Brain microvascular endothelial cell (primary cell): Measurements from ENCODE around the gene MIS12.

Source experiments
- DNase-seq: peaks from one replicate; pipeline ENCODE4 v3.0.0-alpha.2; 2020
- H3K27ac ChIP-seq: fragments of 250-450 bp; sonication (Bioruptor Pico); 2 replicates; pipeline ENCODE4 v1.5.1; 2020; ENCODE audit warnings: mild to moderate bottlenecking, moderate library complexity
- H3K27me3 ChIP-seq: fragments of 250-450 bp; sonication (Bioruptor Pico); replicated peaks from 2 replicates; pipeline ENCODE4 v1.5.1; 2020; ENCODE audit warnings: mild to moderate bottlenecking
- H3K36me3 ChIP-seq: fragments of 250-450 bp; sonication (Bioruptor Pico); replicated peaks from 2 replicates; pipeline ENCODE4 v1.5.1; 2020; ENCODE audit warnings: mild to moderate bottlenecking
- H3K4me3 ChIP-seq: 2 replicates; pipeline ENCODE4 v1.5.1; 2011; ENCODE audit warnings: low read depth, mild to moderate bottlenecking, control low read depth, low read length, moderate library complexity
- in situ Hi-C: cut with HindIII; loops from 2 replicates; pipeline ENCODE4 v1.10.0; 2017; ENCODE audit warnings: low sequenced_read_pairs, low pct_ligation_motif_present
- TF ChIP-seq, protein P1 (sequence below): IDR thresholded peaks from 2 replicates; pipeline ENCODE4 v1.5.1; 2011; ENCODE audit warnings: low read depth, mild to moderate bottlenecking, moderate library complexity, low read length, control low read depth, inconsistent platforms; ENCODE audit errors: missing control alignments

Gene MIS12

DNA sequence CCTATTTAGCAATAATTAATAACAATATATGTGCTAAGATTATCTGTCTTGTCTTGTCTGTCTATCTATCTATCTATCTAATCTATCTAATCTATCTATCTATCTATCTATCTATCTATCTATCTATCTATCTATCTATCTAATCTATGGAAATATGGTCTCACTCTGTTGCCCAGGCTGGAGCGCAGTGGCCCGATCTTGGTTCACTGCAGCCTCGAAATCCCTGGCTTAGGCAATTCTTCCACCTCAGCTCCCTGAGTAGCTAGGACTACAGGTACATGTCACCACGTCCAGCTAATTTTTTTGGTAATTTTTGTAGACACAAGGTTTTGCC, 44.7 kb downstream of the MIS12 start:
- Histone ChIP-seq H3K4me3 (no peak overlapping the region), H3K27me3 (no peaks in the 10 kb centered on the region), H3K27ac (no peak overlapping the region), H3K36me3 (no peaks in the 10 kb centered on the region)
- TF ChIP-seq, protein P1, sequence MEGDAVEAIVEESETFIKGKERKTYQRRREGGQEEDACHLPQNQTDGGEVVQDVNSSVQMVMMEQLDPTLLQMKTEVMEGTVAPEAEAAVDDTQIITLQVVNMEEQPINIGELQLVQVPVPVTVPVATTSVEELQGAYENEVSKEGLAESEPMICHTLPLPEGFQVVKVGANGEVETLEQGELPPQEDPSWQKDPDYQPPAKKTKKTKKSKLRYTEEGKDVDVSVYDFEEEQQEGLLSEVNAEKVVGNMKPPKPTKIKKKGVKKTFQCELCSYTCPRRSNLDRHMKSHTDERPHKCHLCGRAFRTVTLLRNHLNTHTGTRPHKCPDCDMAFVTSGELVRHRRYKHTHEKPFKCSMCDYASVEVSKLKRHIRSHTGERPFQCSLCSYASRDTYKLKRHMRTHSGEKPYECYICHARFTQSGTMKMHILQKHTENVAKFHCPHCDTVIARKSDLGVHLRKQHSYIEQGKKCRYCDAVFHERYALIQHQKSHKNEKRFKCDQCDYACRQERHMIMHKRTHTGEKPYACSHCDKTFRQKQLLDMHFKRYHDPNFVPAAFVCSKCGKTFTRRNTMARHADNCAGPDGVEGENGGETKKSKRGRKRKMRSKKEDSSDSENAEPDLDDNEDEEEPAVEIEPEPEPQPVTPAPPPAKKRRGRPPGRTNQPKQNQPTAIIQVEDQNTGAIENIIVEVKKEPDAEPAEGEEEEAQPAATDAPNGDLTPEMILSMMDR, result no peak
- in situ Hi-C loops, result no loop called here
- no peak for DNase-seq

DNA sequence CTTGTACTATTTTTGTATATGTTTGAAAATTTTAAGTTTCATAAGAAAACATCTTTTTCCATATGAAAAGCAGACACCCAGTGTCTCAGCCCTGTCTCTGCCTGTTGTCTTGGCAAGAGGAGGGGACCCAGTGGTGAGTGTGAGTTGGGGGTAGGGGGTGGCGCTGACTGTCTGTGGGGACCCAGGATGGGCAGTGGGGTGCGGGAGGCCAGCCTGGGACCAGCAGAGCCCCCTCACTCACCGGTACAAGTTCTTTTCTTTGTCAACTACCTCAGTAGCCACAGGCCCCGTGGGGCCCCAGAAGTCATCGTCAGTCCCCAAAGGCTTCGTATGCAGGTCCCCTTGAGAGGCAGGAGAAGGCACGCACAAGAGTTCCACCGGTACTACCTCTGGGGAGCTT, 46.2 kb downstream of the MIS12 start:
- no peak for DNase-seq
- Histone ChIP-seq H3K27ac (no peak overlapping the region), H3K36me3 (no peaks in the 10 kb centered on the region), H3K4me3 (no peak overlapping the region), H3K27me3 (no peaks in the 10 kb centered on the region)
- TF ChIP-seq, protein P1, result no peak
- in situ Hi-C loops, result no loop called here

DNA sequence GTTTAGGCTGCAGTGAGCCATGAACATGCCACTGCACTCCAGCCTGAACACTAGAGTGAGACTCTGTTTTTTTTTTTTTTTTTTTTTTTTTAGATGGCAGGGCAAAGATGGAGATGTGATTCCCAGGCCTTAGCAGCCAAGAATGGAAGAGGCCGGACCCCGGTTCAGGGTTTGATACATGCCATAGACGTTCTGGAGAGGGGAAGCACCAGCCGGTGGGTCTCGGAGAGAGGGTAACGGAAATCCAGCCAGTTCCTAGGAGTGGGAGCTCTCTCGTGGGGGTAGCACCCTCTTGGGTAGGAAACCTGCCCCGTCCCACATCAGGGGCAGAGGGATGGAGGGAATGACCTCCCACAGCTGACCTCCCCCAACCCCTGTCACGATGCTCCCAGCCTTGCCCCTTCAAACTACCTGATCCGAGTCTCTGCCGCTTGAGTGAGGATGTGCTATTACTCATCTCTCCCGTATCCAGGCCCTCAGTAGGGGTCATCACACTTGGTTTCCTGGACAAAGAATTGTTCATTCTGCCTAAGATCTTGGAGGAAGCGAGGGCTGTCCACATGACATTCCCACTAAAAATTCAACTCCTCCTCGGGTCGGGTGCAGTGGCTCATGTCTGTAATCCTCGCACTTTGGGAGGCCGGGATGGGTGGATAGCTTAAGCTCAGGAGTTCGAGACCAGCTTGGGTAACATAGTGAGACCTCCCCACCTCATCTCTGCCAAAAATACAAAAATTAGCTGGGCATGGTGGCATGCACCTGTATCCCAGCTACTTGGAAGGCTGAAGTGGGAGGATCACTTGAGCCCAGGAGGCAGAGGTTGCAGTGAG, 47.3 kb downstream of the MIS12 start:
- in situ Hi-C loops, result no loop called here
- Histone ChIP-seq H3K4me3 (no peak overlapping the region), H3K27ac (no peak overlapping the region), H3K27me3 (no peaks in the 10 kb centered on the region), H3K36me3 (no peaks in the 10 kb centered on the region)
- TF ChIP-seq, protein P1, result no peak
- peak; percentile 26 for DNase-seq

DNA sequence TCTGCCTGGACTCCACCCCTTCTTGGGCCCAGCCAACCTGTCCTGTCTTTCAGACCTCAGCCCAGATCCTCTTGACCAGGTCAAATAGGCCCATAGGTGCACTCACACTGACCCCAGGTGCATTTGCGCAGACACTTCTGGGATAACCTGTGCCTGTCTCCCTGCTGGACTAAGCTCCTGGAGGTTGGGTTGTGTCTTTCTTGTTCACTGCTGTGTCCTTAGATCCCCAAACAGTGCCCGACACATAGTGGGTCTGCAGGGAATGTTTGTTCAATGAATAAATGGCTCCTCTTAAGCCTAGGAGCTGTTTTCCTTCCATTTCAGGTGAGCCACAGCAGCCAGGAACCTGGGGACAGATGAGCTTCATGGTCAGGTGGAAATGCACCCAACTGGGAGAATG, 49.1 kb downstream of the MIS12 start:
- no peak overlapping the region for H3K4me3 ChIP-seq
- no peak for DNase-seq
- in situ Hi-C loops, result no loop called here
- TF ChIP-seq, protein P1, result no peak
- H3K27me3 ChIP-seq, result no peaks in the 10 kb centered on the region
- H3K27ac ChIP-seq, result no peak overlapping the region
- H3K36me3 ChIP-seq, result no peaks in the 10 kb centered on the region

DNA sequence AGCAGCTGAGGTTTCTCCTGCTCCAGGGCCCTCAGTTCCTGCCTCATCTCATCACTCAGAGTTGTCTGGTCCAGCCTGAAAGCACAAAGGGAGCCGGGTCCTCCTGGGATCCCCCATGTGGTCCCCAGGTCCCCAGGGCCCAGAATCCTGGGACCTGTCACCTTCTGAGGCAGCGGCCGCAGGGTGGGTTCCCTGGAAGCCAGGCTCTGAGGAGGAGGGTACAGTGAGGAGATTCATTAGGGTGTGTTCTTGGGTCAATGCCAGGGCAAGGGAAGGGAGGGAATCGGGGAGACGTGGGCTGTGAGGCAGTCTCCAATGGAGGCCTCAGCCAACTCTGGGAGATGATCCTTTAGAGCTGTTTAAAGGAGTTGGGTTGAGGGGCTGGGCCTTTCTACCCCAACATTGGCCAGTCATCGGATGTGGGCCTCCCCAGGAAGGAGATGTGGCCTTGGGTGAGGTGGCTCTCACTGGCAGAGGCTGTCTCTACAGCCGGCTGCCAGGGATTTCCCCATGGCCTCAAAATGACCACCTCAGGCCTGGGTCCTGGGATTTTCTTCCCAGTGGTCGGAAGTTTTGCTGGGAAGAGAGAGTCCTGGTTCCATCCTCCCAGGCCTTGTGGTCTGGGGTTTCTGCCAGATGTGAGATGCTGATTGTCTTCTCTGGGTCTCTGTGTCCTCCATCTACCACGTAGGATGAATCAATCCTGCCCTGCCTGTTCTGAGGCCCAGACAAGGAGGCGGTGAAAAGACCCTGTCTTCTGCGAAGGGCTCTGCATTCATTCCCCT, 50.7 kb downstream of the MIS12 start:
- no peak overlapping the region for H3K4me3 ChIP-seq
- in situ Hi-C loops, result no loop called here
- no peaks in the 10 kb centered on the region for H3K27me3 ChIP-seq
- no peak overlapping the region for H3K27ac ChIP-seq
- TF ChIP-seq, protein P1, result no peak
- no peaks in the 10 kb centered on the region for H3K36me3 ChIP-seq
- no peak for DNase-seq
